Measurements from ENCODE around the gene NUP58.

Gene NUP58

GRCh38 chr13:25372284-25373081 is 71.1 kb downstream of the NUP58 start:
- DNase-seq: peak in 16 of 56 donors; percentile 2 to 66 (median 34)

- DNase-seq: peak in 6 of 56 donors; percentile 2 to 34 (median 16)
These were observed 74.4 kb downstream of the NUP58 start for GRCh38 chr13:25375727-25376358.

GRCh38 chr13:25377244-25377962 is 76.0 kb downstream of the NUP58 start:
- DNase-seq: no peak

- DNase-seq: peak in 14 of 56 donors; percentile 6 to 48 (median 21)
These were observed 77.1 kb downstream of the NUP58 start for GRCh38 chr13:25378528-25378927.

GRCh38 chr13:25379011-25379410 is 77.6 kb downstream of the NUP58 start:
- no peak for DNase-seq

- DNase-seq: no peak
These were observed 78.7 kb downstream of the NUP58 start for GRCh38 chr13:25380082-25380481.

GRCh38 chr13:25380741-25381324 is 79.4 kb downstream of the NUP58 start:
- DNase-seq: no peak

- no peak for DNase-seq
These were observed 83.5 kb downstream of the NUP58 start for GRCh38 chr13:25384758-25385410.

GRCh38 chr13:25391932-25392331 is 90.5 kb downstream of the NUP58 start:
- DNase-seq: no peak

Data from amygdala (tissue), 56 donors.